H9 (cell line): ENCODE results near the gene HDAC7. TPM values are rescaled to one million over a fixed set of nuclear protein-coding genes. Genes with fewer than 3 reads are reported as not detected.

Experiments used
- DNase-seq: peaks from one replicate; pipeline ENCODE4 v3.0.0-alpha.2; 2017
- H2AFZ ChIP-seq: one replicate; pipeline ENCODE4 v1.6.1; 2013; ENCODE audit warnings: mild to moderate bottlenecking, low read length, control low read depth, moderate library complexity
- H2AK5ac ChIP-seq: 2 replicates; pipeline ENCODE4 v1.6.1; 2013; ENCODE audit warnings: low read length, control low read depth, mixed read lengths; ENCODE audit not compliant: insufficient read length
- H2BK120ac ChIP-seq: one replicate; pipeline ENCODE4 v1.6.1; 2013; ENCODE audit warnings: low read depth, mild to moderate bottlenecking, low read length, control low read depth, inconsistent platforms; ENCODE audit not compliant: poor library complexity, severe bottlenecking
- H2BK12ac ChIP-seq: 2 replicates; pipeline ENCODE4 v1.6.1; 2013; ENCODE audit warnings: low read length, control low read depth, mixed read lengths, low read depth; ENCODE audit not compliant: insufficient read length
- H2BK15ac ChIP-seq: 2 replicates; pipeline ENCODE4 v1.6.1; 2013; ENCODE audit warnings: low read depth, low read length, control low read depth
- H2BK20ac ChIP-seq: one replicate; pipeline ENCODE4 v1.6.1; 2013; ENCODE audit warnings: low read depth, mild to moderate bottlenecking, low read length, control low read depth, inconsistent platforms; ENCODE audit not compliant: poor library complexity, severe bottlenecking
- H2BK5ac ChIP-seq: 2 replicates; pipeline ENCODE4 v1.6.1; 2013; ENCODE audit warnings: low read length, control low read depth, mixed read lengths; ENCODE audit not compliant: insufficient read length
- H3K14ac ChIP-seq: 2 replicates; pipeline ENCODE4 v1.6.1; 2013; ENCODE audit warnings: low read length, control low read depth; ENCODE audit not compliant: insufficient read depth
- H3K18ac ChIP-seq: 2 replicates; pipeline ENCODE4 v1.6.1; 2013; ENCODE audit warnings: low read depth, mild to moderate bottlenecking, mixed read lengths, low read length, control low read depth; ENCODE audit not compliant: insufficient read length
- H3K23ac ChIP-seq: 2 replicates; pipeline ENCODE4 v1.6.1; 2013; ENCODE audit warnings: low read length, control low read depth, mixed read lengths, low read depth; ENCODE audit not compliant: insufficient read length
- H3K23me2 ChIP-seq: 2 replicates; pipeline ENCODE4 v1.6.1; 2013; ENCODE audit warnings: low read depth, mild to moderate bottlenecking, mixed read lengths, low read length, control low read depth; ENCODE audit not compliant: insufficient read length, poor library complexity, severe bottlenecking
- H3K27ac ChIP-seq: 2 replicates; pipeline ENCODE4 v1.5.1; 2013; ENCODE audit warnings: low read length, control low read depth, mixed read lengths, low read depth; ENCODE audit not compliant: insufficient read length
- H3K27me3 ChIP-seq: 2 replicates; pipeline ENCODE4 v1.6.1; 2013; ENCODE audit warnings: low read length, control low read depth, inconsistent platforms; ENCODE audit not compliant: insufficient read depth
- H3K4ac ChIP-seq: 2 replicates; pipeline ENCODE4 v1.6.1; 2013; ENCODE audit warnings: low read depth, mild to moderate bottlenecking, control low read depth, inconsistent platforms, low read length, moderate library complexity
- H3K4me1 ChIP-seq: 2 replicates; pipeline ENCODE4 v1.6.1; 2013; ENCODE audit warnings: low read length, control low read depth, inconsistent platforms; ENCODE audit not compliant: insufficient read depth
- H3K4me2 ChIP-seq: 2 replicates; pipeline ENCODE4 v1.6.1; 2013; ENCODE audit warnings: low read length, control low read depth, mixed read lengths; ENCODE audit not compliant: insufficient read length, insufficient read depth
- H3K56ac ChIP-seq: 2 replicates; pipeline ENCODE4 v1.6.1; 2013; ENCODE audit warnings: low read depth, mild to moderate bottlenecking, mixed read lengths, low read length, control low read depth; ENCODE audit not compliant: insufficient read length
- H3K79me1 ChIP-seq: 2 replicates; pipeline ENCODE4 v1.6.1; 2013; ENCODE audit warnings: low read depth, mild to moderate bottlenecking, moderate library complexity, low read length, control low read depth, inconsistent platforms; ENCODE audit not compliant: insufficient read depth, poor library complexity, severe bottlenecking
- H3K79me2 ChIP-seq: 2 replicates; pipeline ENCODE4 v1.6.1; 2013; ENCODE audit warnings: low read length, control low read depth, inconsistent platforms; ENCODE audit not compliant: insufficient read depth
- H3K9ac ChIP-seq: 2 replicates; pipeline ENCODE4 v1.6.1; 2013; ENCODE audit warnings: low read length, control low read depth, mixed read lengths; ENCODE audit not compliant: insufficient read length; ENCODE audit errors: extremely low read depth
- H3K9me3 ChIP-seq: one replicate; pipeline ENCODE4 v1.6.1; 2013; ENCODE audit warnings: low read depth, low read length, inconsistent platforms; ENCODE audit not compliant: control insufficient read depth
- H3T11ph ChIP-seq: one replicate; pipeline ENCODE4 v1.6.1; 2013; ENCODE audit warnings: mild to moderate bottlenecking, low read length, control low read depth, inconsistent platforms
- H4K20me1 ChIP-seq: one replicate; pipeline ENCODE4 v1.6.1; 2013; ENCODE audit not compliant: control insufficient read depth, insufficient read length, insufficient read depth
- H4K5ac ChIP-seq: 2 replicates; pipeline ENCODE4 v1.6.1; 2013; ENCODE audit warnings: low read depth, mild to moderate bottlenecking, mixed read lengths, low read length, control low read depth; ENCODE audit not compliant: insufficient read length
- H4K8ac ChIP-seq: replicated peaks from 2 replicates; pipeline ENCODE4 v1.6.1; 2013; ENCODE audit warnings: low read length, control low read depth, mixed read lengths, low read depth; ENCODE audit not compliant: insufficient read length
- H4K91ac ChIP-seq: 2 replicates; pipeline ENCODE4 v1.6.1; 2013; ENCODE audit warnings: low read depth, mild to moderate bottlenecking, moderate library complexity, mixed read lengths, low read length, control low read depth; ENCODE audit not compliant: insufficient read length
- H3K27ac Mint-ChIP-seq, 3 experiments: 2 replicates in 2 of 3; 3 replicates in 1 of 3; pipeline ENCODE4 v1.8.0; 2020 to 2021; ENCODE audit warnings: mixed read lengths in 3 of 3, mild to moderate bottlenecking in 1 of 3, moderate library complexity in 1 of 3
- H3K27me3 Mint-ChIP-seq: 2 replicates; pipeline ENCODE4 v1.8.0; 2021; ENCODE audit warnings: low read depth, mild to moderate bottlenecking, moderate library complexity, mixed read lengths
- H3K36me3 Mint-ChIP-seq, 3 experiments: 2 replicates in 2 of 3; 3 replicates in 1 of 3; pipeline ENCODE4 v1.8.0; 2020 to 2021; ENCODE audit warnings: low read depth in 3 of 3, mixed read lengths in 3 of 3; ENCODE audit not compliant: insufficient read depth in 1 of 3
- H3K4me1 Mint-ChIP-seq, 2 experiments: 2 replicates each; pipeline ENCODE4 v1.8.0; 2020; ENCODE audit warnings: mixed read lengths in 2 of 2
- H3K4me3 Mint-ChIP-seq, 2 experiments: 2 replicates in 1 of 2; 3 replicates in 1 of 2; pipeline ENCODE4 v1.8.0; 2020 to 2021; ENCODE audit warnings: mild to moderate bottlenecking in 2 of 2, mixed read lengths in 2 of 2, moderate library complexity in 1 of 2
- H3K9me3 Mint-ChIP-seq, 2 experiments: 2 replicates in 1 of 2; 3 replicates in 1 of 2; pipeline ENCODE4 v1.8.0; 2020; ENCODE audit warnings: mild to moderate bottlenecking in 2 of 2, mixed read lengths in 2 of 2, moderate library complexity in 1 of 2
- WGBS: extraction: QIAGEN DNeasy Blood & Tissue Kit; methylation state at CpG from one replicate; pipeline ENCODE4 v1.1.7; 2013; ENCODE audit warnings: missing lambda C conversion rate, low lambda C conversion rate, mixed read lengths; ENCODE audit not compliant: insufficient read length; ENCODE audit errors: extremely low coverage; 5-methylcytosine and 5-hydroxymethylcytosine counted together
- total RNA-seq: library from RNA; stranded (reverse); gene quantifications from 2 replicates; pipeline ENCODE4 v1.2.1, GENCODE V29; 2021
- TF ChIP-seq, protein P1 (sequence below): fragments of 200-600 bp; sonication (generic); conservative IDR thresholded peaks from 3 replicates; pipeline ENCODE4 v1.8.0; 2021; ENCODE audit warnings: antibody characterized with exemption, mild to moderate bottlenecking

Gene HDAC7
- total RNA-seq, 1 experiment from 2014 or later, result 72.1 TPM

DNA sequence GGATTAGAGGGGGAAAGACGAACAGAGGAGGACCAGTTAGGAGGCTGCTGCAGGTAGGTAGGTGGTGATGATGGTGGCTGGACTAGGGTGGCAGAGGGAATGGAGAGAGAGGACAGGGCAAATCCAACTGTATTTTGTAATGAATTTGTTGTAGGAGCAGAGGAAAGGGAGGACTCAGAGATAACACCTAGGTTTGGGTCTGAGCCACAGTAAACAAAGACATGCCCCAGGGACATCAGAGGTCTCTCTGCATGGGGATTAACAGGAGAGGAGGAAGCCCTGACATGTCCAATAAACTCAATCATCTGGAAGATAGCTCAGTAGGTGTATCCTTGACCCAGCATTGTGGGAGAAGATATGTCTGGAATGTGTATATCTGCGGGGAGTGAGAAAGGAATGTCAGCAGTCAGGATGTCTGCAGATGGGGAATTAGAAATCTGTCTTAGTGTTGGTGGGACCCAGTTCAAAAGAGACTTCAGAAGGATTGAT lies 51.3 kb downstream of the HDAC7 start:
- no peak overlapping the region for H3K23ac ChIP-seq
- H2AFZ ChIP-seq, result no peak overlapping the region
- no peaks in the 10 kb centered on the region; a peak in 1 of 7 replicates for H3K36me3 Mint-ChIP-seq
- H3K27ac Mint-ChIP-seq, result no peak overlapping the region
- H3K27me3 Mint-ChIP-seq, result peaks cover 5% of the 10 kb centered on the region; the same call in 1 of the 2 replicates
- H4K20me1 ChIP-seq, result peaks cover 3% of the 10 kb centered on the region
- H2BK15ac ChIP-seq, result no peak overlapping the region
- H3K4me1 Mint-ChIP-seq, result peaks cover 18 to 19% of the 10 kb centered on the region in 2 experiments
- no peak overlapping the region for H3T11ph ChIP-seq
- H2BK5ac ChIP-seq, result no peak overlapping the region
- no peak overlapping the region for H3K56ac ChIP-seq
- H2BK120ac ChIP-seq, result no peak overlapping the region
- H3K79me2 ChIP-seq, result no peaks in the 10 kb centered on the region
- H3K23me2 ChIP-seq, result no peaks in the 10 kb centered on the region
- no peaks in the 10 kb centered on the region for H3K27me3 ChIP-seq
- H3K4me2 ChIP-seq, result peak overlapping the region; percentile 27
- TF ChIP-seq, protein P1, sequence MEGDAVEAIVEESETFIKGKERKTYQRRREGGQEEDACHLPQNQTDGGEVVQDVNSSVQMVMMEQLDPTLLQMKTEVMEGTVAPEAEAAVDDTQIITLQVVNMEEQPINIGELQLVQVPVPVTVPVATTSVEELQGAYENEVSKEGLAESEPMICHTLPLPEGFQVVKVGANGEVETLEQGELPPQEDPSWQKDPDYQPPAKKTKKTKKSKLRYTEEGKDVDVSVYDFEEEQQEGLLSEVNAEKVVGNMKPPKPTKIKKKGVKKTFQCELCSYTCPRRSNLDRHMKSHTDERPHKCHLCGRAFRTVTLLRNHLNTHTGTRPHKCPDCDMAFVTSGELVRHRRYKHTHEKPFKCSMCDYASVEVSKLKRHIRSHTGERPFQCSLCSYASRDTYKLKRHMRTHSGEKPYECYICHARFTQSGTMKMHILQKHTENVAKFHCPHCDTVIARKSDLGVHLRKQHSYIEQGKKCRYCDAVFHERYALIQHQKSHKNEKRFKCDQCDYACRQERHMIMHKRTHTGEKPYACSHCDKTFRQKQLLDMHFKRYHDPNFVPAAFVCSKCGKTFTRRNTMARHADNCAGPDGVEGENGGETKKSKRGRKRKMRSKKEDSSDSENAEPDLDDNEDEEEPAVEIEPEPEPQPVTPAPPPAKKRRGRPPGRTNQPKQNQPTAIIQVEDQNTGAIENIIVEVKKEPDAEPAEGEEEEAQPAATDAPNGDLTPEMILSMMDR, result no peak
- H3K9ac ChIP-seq, result no peak overlapping the region
- no peak overlapping the region for H3K4ac ChIP-seq
- no peak overlapping the region for H3K14ac ChIP-seq
- no peak overlapping the region for H4K5ac ChIP-seq
- H4K91ac ChIP-seq, result no peak overlapping the region
- no peak overlapping the region for H4K8ac ChIP-seq
- no peak overlapping the region for H2BK20ac ChIP-seq
- no peak overlapping the region for H2BK12ac ChIP-seq
- peaks cover 6% of the 10 kb centered on the region for H3K4me1 ChIP-seq
- no peak for DNase-seq
- H3K9me3 Mint-ChIP-seq, result no peaks in the 10 kb centered on the region
- H3K4me3 Mint-ChIP-seq, result no peak overlapping the region
- H3K18ac ChIP-seq, result no peak overlapping the region
- no peak overlapping the region for H2AK5ac ChIP-seq
- H3K27ac ChIP-seq, result no peak overlapping the region
- H3K9me3 ChIP-seq, result no peaks in the 10 kb centered on the region
- no CpG with 5 or more reads among the region's 2 CpGs for WGBS
- no peaks in the 10 kb centered on the region for H3K79me1 ChIP-seq
